ENCODE data around the gene ZNF467. TPM values are rescaled to one million over a fixed set of nuclear protein-coding genes. Genes with fewer than 3 reads are reported as not detected.

Gene ZNF467
- total RNA-seq, 1 donor from 2014 or later: 3.5 TPM

DNA sequence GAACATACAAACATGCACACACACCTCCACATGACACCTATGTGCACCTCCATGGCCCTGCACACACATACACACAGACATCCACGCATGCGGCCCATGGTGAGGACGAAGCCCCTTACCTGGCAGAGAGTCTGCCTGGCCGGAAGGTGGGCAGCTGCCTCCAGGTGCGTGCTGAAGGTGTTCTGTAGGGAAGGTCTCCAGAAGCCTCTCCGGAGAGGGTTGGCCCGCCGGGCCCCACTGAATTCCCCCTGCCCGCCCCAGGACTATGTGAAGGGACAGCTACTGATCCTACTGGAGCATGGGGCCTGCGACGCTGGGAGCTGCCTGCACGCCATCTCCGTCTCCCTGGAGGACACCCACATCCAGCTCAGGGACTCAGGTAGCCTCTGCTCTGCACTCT, 8.5 kb upstream of the ZNF467 start:
- Mint-ChIP-seq H3K27me3 (ENCODE audit: low read depth) (peaks cover 9% of the 10 kb centered on the region), H3K4me1 (ENCODE audit: low read depth) (no peaks in the 10 kb centered on the region), H3K27ac (ENCODE audit: unreplicated experiment) (no peak overlapping the region), H3K9me3 (ENCODE audit: low read depth) (no peaks in the 10 kb centered on the region), H3K4me3 (ENCODE audit: unreplicated experiment) (no peak overlapping the region), H3K36me3 (ENCODE audit: low read depth) (no peaks in the 10 kb centered on the region)
- TF ChIP-seq, protein P1, sequence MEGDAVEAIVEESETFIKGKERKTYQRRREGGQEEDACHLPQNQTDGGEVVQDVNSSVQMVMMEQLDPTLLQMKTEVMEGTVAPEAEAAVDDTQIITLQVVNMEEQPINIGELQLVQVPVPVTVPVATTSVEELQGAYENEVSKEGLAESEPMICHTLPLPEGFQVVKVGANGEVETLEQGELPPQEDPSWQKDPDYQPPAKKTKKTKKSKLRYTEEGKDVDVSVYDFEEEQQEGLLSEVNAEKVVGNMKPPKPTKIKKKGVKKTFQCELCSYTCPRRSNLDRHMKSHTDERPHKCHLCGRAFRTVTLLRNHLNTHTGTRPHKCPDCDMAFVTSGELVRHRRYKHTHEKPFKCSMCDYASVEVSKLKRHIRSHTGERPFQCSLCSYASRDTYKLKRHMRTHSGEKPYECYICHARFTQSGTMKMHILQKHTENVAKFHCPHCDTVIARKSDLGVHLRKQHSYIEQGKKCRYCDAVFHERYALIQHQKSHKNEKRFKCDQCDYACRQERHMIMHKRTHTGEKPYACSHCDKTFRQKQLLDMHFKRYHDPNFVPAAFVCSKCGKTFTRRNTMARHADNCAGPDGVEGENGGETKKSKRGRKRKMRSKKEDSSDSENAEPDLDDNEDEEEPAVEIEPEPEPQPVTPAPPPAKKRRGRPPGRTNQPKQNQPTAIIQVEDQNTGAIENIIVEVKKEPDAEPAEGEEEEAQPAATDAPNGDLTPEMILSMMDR (IDR thresholded peaks at IDR 0.05): no peak
- no peak for DNase-seq (ENCODE audit: low spot score)

DNA sequence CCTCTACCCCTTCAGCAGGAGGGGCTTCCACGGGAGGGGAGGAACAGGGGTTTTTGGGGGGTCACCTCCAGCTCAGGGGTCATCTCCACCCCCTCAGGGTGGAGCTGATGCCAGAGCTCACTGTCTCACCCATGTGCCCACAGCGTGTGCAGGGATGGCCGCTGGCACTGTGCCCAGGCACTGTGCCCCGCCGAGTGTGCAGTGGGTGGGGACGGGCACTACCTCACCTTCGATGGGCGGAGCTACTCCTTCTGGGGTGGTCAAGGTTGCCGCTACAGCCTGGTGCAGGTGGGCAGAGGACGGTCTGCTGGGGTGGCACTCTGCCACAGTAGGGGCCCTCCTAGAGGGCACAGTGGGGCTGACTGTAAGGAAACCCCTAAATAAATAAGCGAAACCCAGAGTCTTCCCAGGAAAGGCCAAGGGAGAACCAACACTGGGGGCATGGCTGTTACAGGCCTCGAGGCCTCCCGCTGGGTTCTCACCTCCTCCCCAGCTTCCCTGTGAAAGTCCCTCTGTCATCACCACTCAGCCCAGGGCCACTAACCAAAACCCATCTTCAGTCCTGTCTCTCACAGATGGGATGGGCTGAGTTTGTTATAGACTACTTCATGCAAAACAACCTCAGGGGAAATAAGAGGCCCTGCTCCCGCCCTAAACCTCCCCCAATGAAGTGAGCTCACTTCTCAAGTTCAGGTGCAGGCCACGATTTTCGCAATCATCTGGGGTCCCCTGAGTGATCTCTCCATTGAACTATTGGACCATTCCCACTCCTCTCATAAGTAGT, 7.4 kb upstream of the ZNF467 start:
- H3K36me3 Mint-ChIP-seq (ENCODE audit: low read depth): no peaks in the 10 kb centered on the region
- peaks cover 4% of the 10 kb centered on the region for H3K4me1 Mint-ChIP-seq (ENCODE audit: low read depth)
- H3K27ac Mint-ChIP-seq (ENCODE audit: unreplicated experiment): no peak overlapping the region
- H3K4me3 Mint-ChIP-seq (ENCODE audit: unreplicated experiment): no peak overlapping the region
- TF ChIP-seq, protein P1 (IDR thresholded peaks at IDR 0.05): no peak
- H3K27me3 Mint-ChIP-seq (ENCODE audit: low read depth): peaks cover 3% of the 10 kb centered on the region
- DNase-seq (ENCODE audit: low spot score): no peak
- H3K9me3 Mint-ChIP-seq (ENCODE audit: low read depth): no peaks in the 10 kb centered on the region

DNA sequence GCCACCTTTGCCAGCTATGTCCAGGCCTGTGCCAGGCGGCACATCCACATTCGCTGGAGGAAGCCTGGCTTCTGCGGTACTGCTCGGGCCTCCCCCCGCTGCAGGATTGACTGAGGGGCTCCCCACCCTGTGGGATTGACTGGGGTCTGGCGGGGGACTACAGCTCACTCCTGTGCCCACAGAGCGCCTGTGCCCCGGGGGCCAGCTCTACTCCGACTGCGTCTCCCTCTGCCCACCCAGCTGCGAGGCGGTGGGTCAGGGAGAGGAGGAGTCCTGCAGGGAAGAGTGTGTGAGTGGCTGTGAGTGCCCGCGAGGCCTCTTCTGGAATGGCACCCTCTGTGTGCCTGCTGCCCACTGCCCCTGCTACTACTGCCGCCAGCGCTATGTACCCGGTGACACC, 6.7 kb upstream of the ZNF467 start:
- TF ChIP-seq, protein P1 (IDR thresholded peaks at IDR 0.05): no peak
- H3K4me1 Mint-ChIP-seq (ENCODE audit: low read depth): peaks cover 4% of the 10 kb centered on the region
- no peak overlapping the region for H3K27ac Mint-ChIP-seq (ENCODE audit: unreplicated experiment)

DNA sequence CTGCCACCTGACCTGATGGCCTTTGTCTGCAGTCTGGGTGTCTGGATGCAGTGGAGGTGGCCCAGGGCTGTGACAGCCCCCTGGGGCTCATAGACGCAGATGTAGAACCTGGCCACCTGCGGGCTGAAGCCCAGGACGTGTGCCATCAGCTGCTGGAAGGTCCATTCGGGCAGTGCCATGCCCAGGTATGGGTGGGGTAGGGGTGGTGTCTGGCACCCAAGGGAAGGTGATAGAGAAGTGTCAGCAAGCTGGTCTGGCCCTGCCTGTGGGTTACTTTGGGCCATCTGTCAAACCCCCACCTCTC, 6.1 kb upstream of the ZNF467 start:
- H3K27me3 Mint-ChIP-seq (ENCODE audit: low read depth): no peaks in the 10 kb centered on the region
- H3K36me3 Mint-ChIP-seq (ENCODE audit: low read depth): no peaks in the 10 kb centered on the region
- H3K9me3 Mint-ChIP-seq (ENCODE audit: low read depth): no peaks in the 10 kb centered on the region
- peaks cover 4% of the 10 kb centered on the region for H3K4me1 Mint-ChIP-seq (ENCODE audit: low read depth)
- peak; percentile 68 for DNase-seq (ENCODE audit: low spot score)
- no peak overlapping the region for H3K27ac Mint-ChIP-seq (ENCODE audit: unreplicated experiment)
- TF ChIP-seq, protein P1 (IDR thresholded peaks at IDR 0.05): no peak
- no peak overlapping the region for H3K4me3 Mint-ChIP-seq (ENCODE audit: unreplicated experiment)

More for the DNA sequence above, 6.7 kb upstream of the ZNF467 start:
- Mint-ChIP-seq H3K36me3 (ENCODE audit: low read depth) (no peaks in the 10 kb centered on the region), H3K9me3 (ENCODE audit: low read depth) (no peaks in the 10 kb centered on the region), H3K4me3 (ENCODE audit: unreplicated experiment) (no peak overlapping the region), H3K27me3 (ENCODE audit: low read depth) (no peaks in the 10 kb centered on the region)
- DNase-seq (ENCODE audit: low spot score): peak; percentile 88

DNA sequence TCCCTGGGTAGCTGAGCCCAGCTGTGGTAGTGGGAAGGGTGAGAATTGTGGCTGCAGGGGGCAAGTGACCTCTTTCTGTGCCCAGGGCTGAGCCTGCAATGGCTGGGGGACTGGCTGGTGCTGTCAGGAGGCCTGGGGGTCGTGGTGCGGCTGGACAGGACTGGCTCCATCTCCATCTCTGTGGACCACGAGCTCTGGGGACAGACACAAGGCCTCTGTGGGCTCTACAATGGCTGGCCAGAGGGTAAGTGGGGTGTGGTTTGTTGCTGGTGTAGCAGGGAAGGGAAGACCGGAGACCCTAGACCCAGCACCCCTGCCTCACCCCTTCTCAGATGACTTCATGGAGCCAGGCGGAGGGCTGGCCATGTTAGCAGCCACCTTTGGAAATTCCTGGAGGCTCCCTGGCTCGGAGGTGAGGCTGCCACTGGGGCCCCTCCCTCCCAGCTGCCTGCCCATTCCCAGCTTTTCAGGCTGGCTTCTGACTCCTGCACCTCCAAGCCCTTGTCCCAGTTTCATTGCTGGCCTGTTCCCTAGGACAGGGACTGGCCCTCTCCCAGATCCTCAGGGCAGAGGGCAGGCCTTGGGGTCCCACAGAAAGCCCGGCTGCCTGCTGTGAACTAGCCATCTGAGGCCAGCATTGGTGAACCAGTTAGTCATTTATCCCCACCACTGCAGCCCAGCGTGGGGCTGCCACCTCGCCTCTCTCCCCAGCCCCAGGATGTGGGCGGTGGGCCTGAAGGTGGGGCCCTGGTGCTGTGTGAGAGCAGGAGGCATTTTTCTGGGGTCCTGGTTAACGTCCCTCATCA, 5.5 kb upstream of the ZNF467 start:
- DNase-seq (ENCODE audit: low spot score): peak; percentile 72
- TF ChIP-seq, protein P1 (IDR thresholded peaks at IDR 0.05): no peak
- Mint-ChIP-seq H3K27ac (ENCODE audit: unreplicated experiment) (no peak overlapping the region), H3K4me1 (ENCODE audit: low read depth) (peaks cover 6% of the 10 kb centered on the region), H3K4me3 (ENCODE audit: unreplicated experiment) (no peak overlapping the region), H3K27me3 (ENCODE audit: low read depth) (no peaks in the 10 kb centered on the region), H3K9me3 (ENCODE audit: low read depth) (no peaks in the 10 kb centered on the region), H3K36me3 (ENCODE audit: low read depth) (no peaks in the 10 kb centered on the region)

All from chondrocyte (in vitro differentiated cells).